HCEC 1CT (cell line): Measurements from ENCODE around the gene PAWR.
"Not testable (repeated sequence)": the region's sequence is repeated elsewhere in the genome, so short reads cannot be mapped to it uniquely, and the experiment has no call there.

Experiments
- DNase-seq: peaks from one replicate; pipeline ENCODE4 v3.0.0-alpha.2; 2017

The PAWR gene

GRCh38 chr12:79644274-79645234, 46.2 kb downstream of the PAWR start:
- no peak for DNase-seq

GRCh38 chr12:79643821-79644220, 46.9 kb downstream of the PAWR start:
- DNase-seq: no peak

GRCh38 chr12:79638490-79638889, 52.3 kb downstream of the PAWR start:
- DNase-seq: no peak

- no peak for DNase-seq
Measured at GRCh38 chr12:79637093-79637492, 53.7 kb downstream of the PAWR start.

- DNase-seq: peak; percentile 56
Measured at GRCh38 chr12:79635676-79636075, 55.1 kb downstream of the PAWR start.

- DNase-seq: no peak
Measured at GRCh38 chr12:79634957-79635471, 55.8 kb downstream of the PAWR start.

GRCh38 chr12:79629561-79629960, 61.2 kb downstream of the PAWR start:
- no peak for DNase-seq

- not testable (repeated sequence) for DNase-seq
Measured at GRCh38 chr12:79626735-79627134, 64.0 kb downstream of the PAWR start.

- peak; percentile 19 for DNase-seq
Measured at GRCh38 chr12:79624378-79624777, 66.4 kb downstream of the PAWR start.

GRCh38 chr12:79619872-79620562, 70.7 kb downstream of the PAWR start:
- no peak for DNase-seq

- peak; percentile 36 for DNase-seq
Measured at GRCh38 chr12:79618848-79619404, 71.8 kb downstream of the PAWR start.

GRCh38 chr12:79617696-79618095, 73.1 kb downstream of the PAWR start:
- DNase-seq: no peak

- DNase-seq: no peak
Measured at GRCh38 chr12:79615596-79616560, 74.9 kb downstream of the PAWR start.

GRCh38 chr12:79614730-79615129, 76.0 kb downstream of the PAWR start:
- DNase-seq: no peak

- DNase-seq: no peak
Measured at GRCh38 chr12:79601908-79602307, 88.9 kb downstream of the PAWR start.

- no peak for DNase-seq
Measured at GRCh38 chr12:79597910-79598309, 92.9 kb downstream of the PAWR start.

- DNase-seq: no peak
Measured at GRCh38 chr12:79596719-79597350, 93.9 kb downstream of the PAWR start.

- DNase-seq: no peak
Measured at GRCh38 chr12:79595273-79595672, 95.5 kb downstream of the PAWR start.

- no peak for DNase-seq
Measured at GRCh38 chr12:79592865-79593264, 97.9 kb downstream of the PAWR start.

- DNase-seq: no peak
Measured at GRCh38 chr12:79591988-79592387, 98.8 kb downstream of the PAWR start.

- DNase-seq: no peak
Measured at GRCh38 chr12:79590751-79591150, 100.0 kb downstream of the PAWR start.

GRCh38 chr12:79587368-79587767, 103.4 kb downstream of the PAWR start:
- no peak for DNase-seq
